Endothelial cell of umbilical vein (primary cell): ENCODE data around the gene SLCO4C1. TPM values are rescaled to one million over a fixed set of nuclear protein-coding genes. Genes with fewer than 3 reads are reported as not detected.

Source experiments
- BruUV-seq: library from RNA; stranded (reverse); fragments of 400-500 nt; replicated peaks from 2 replicates; lab custom pipeline; 2021; lab: Mats Ljungman, UMichigan
- CTCF ChIA-PET: fragments of 300-600, 350-600 bp; sonication (Branson Sonifier 250); formaldehyde crosslinking; loops from one replicate; lab custom pipeline; 2021; ENCODE audit warnings: antibody characterized with exemption, inconsistent platforms; lab: Charles Lee
- POLR2A ChIA-PET: fragments of 300-600, 350-600 bp; sonication (Branson Sonifier 250); formaldehyde crosslinking; loops from one replicate; lab custom pipeline; 2021; ENCODE audit warnings: antibody characterized with exemption, inconsistent platforms; lab: Charles Lee
- DNase-seq: peaks from one replicate; pipeline ENCODE4 v3.0.0-alpha.2; 2011; ENCODE audit warnings: low read depth, low spot score
- FAIRE-seq: peaks from 2 replicates; lab custom pipeline; 2011; peaks lifted over from hg19 to GRCh38; lab: Jason Lieb, UNC
- H2AFZ ChIP-seq: 2 replicates; pipeline ENCODE4 v1.6.0; 2012; ENCODE audit warnings: low read depth, low read length, control low read depth, inconsistent platforms
- H3K27ac ChIP-seq: 2 replicates; pipeline ENCODE4 v1.5.1; 2011; ENCODE audit warnings: low read depth, mild to moderate bottlenecking, control low read depth, low read length, moderate library complexity; ENCODE audit not compliant: insufficient read depth
- H3K27me3 ChIP-seq, 2 experiments: 2 replicates each; pipeline versions ENCODE4 v1.6.0 to v1.6.1; 2011; ENCODE audit warnings: low read length in 2 of 2, mixed read lengths in 1 of 2; ENCODE audit not compliant: control insufficient read depth in 2 of 2, insufficient read depth in 2 of 2
- H3K36me3 ChIP-seq, 2 experiments: 2 replicates in 1 of 2; 3 replicates in 1 of 2; pipeline ENCODE4 v1.5.1; 2011; ENCODE audit warnings: low read length in 2 of 2, mild to moderate bottlenecking in 1 of 2, moderate library complexity in 1 of 2; ENCODE audit not compliant: control insufficient read depth in 2 of 2, insufficient read depth in 2 of 2; ENCODE audit errors: extremely low read depth in 1 of 2
- H3K4me1 ChIP-seq: 3 replicates; pipeline ENCODE4 v1.5.1; 2011; ENCODE audit warnings: mild to moderate bottlenecking, low read length; ENCODE audit not compliant: control insufficient read depth, insufficient read depth; ENCODE audit errors: extremely low read depth
- H3K4me2 ChIP-seq: 2 replicates; pipeline ENCODE4 v1.6.1; 2011; ENCODE audit warnings: low read length, control low read depth, mixed read lengths; ENCODE audit not compliant: insufficient read depth
- H3K4me3 ChIP-seq, 3 experiments: fragments of 200-600 bp in 1 of 3; sonication (generic), shearing (Covaris generic) in 1 of 3; replicated peaks in 1 of 3; 2 replicates each; pipeline ENCODE4 v1.5.1; 2011 to 2016; ENCODE audit warnings: control low read depth in 3 of 3, low read length in 3 of 3, mild to moderate bottlenecking in 2 of 3, inconsistent platforms in 1 of 3, low read depth in 1 of 3, moderate library complexity in 1 of 3; ENCODE audit not compliant: insufficient read depth in 1 of 3
- H3K79me2 ChIP-seq: 2 replicates; pipeline ENCODE4 v1.6.0; 2012; ENCODE audit warnings: low read length, inconsistent platforms; ENCODE audit not compliant: control insufficient read depth, insufficient read depth
- H3K9ac ChIP-seq: replicated peaks from 2 replicates; pipeline ENCODE3; 2011; ENCODE audit warnings: low read length, control low read depth; ENCODE audit not compliant: insufficient read depth; ENCODE audit errors: extremely low read depth
- H3K9me1 ChIP-seq: replicated peaks from 3 replicates; pipeline ENCODE4 v1.6.0; 2011; ENCODE audit warnings: mild to moderate bottlenecking, low read length; ENCODE audit not compliant: control insufficient read depth, insufficient read depth; ENCODE audit errors: extremely low read depth
- H3K9me3 ChIP-seq: replicated peaks from 2 replicates; pipeline ENCODE4 v1.5.1; 2012; ENCODE audit warnings: low read length, inconsistent platforms; ENCODE audit not compliant: control insufficient read depth, insufficient read depth
- H4K20me1 ChIP-seq: replicated peaks from 2 replicates; pipeline ENCODE3; 2011; ENCODE audit warnings: mild to moderate bottlenecking, low read length; ENCODE audit not compliant: control insufficient read depth, insufficient read depth; ENCODE audit errors: extremely low read depth
- CTCF ChIP-seq, 2 donors: IDR thresholded peaks; 1 replicate in 1 of 2; 2 replicates in 1 of 2; pipeline ENCODE4 v1.5.1; 2011; ENCODE audit warnings: low read length in 2 of 2, mild to moderate bottlenecking in 2 of 2, moderate library complexity in 2 of 2, control low read depth in 1 of 2, inconsistent platforms in 1 of 2, low read depth in 1 of 2; ENCODE audit not compliant: insufficient read depth in 1 of 2; ENCODE audit errors: extremely low read depth in 1 of 2
- EZH2 ChIP-seq: IDR thresholded peaks from 2 replicates; pipeline ENCODE4 v1.6.1; 2012; ENCODE audit warnings: borderline replicate concordance, low read depth, mild to moderate bottlenecking, moderate library complexity, low read length, inconsistent platforms; ENCODE audit not compliant: severe bottlenecking
- FOS ChIP-seq: IDR thresholded peaks from 2 replicates; pipeline ENCODE4 v1.6.1; 2011; ENCODE audit warnings: mild to moderate bottlenecking, low read length, moderate library complexity, borderline replicate concordance; ENCODE audit not compliant: insufficient read depth
- GATA2 ChIP-seq: IDR thresholded peaks from 2 replicates; pipeline ENCODE4 v1.7.0; 2011; ENCODE audit warnings: low read depth, mild to moderate bottlenecking, moderate library complexity, mixed read lengths, low read length; ENCODE audit not compliant: insufficient read length, insufficient read depth
- JUN ChIP-seq: IDR thresholded peaks from 2 replicates; pipeline ENCODE4 v1.6.1; 2011; ENCODE audit warnings: borderline replicate concordance, low read depth; ENCODE audit not compliant: insufficient read length, insufficient read depth
- MAX ChIP-seq: IDR thresholded peaks from 2 replicates; pipeline ENCODE4 v1.6.1; 2011; ENCODE audit not compliant: insufficient read depth, insufficient read length
- MYC ChIP-seq: IDR thresholded peaks from one replicate; pipeline ENCODE4 v1.6.1; 2011; ENCODE audit warnings: mild to moderate bottlenecking, low read depth, low read length
- POLR2A ChIP-seq: IDR thresholded peaks from 2 replicates; pipeline ENCODE4 v1.6.1; 2012; ENCODE audit warnings: low read depth, mild to moderate bottlenecking, control low read depth, low read length
- POLR2AphosphoS5 ChIP-seq: IDR thresholded peaks from 2 replicates; pipeline ENCODE4 v1.6.1; 2012; ENCODE audit warnings: low read depth, mild to moderate bottlenecking, control low read depth, low read length, moderate library complexity; ENCODE audit not compliant: insufficient read depth
- dilution Hi-C: fragments of 300-500 bp; cut with MboI; formaldehyde crosslinking; loops from one replicate; pipeline ENCODE4 v1.15.0; 2019; ENCODE audit warnings: low sequenced_read_pairs; ENCODE audit not compliant: extremely low pct_ligation_motif_present
- intact Hi-C: fragments of 100-400 bp; cut with micrococcal nuclease; formaldehyde crosslinking; loops from one replicate; pipeline ENCODE4 v1.10.0; 2022
- polyA plus RNA-seq, 4 experiments: library from polyadenylated mRNA; depleted of rRNA in 3 of 4; stranded (reverse) in 3 of 4; unstranded in 1 of 4; fragments of >200 nt; gene quantifications; 2 replicates each; pipeline versions ENCODE4 v1.2.1 to v1.2.3, GENCODE V29; 2011 to 2012; ENCODE audit warnings: missing spikeins in 1 of 4
- total RNA-seq: library from RNA; stranded (reverse); gene quantifications from 2 replicates; pipeline ENCODE4 v1.2.3, GENCODE V29; 2021

SLCO4C1 gene
- total and polyA plus RNA-seq, 2 donors (not counting 3 experiments of a cell fraction or from before 2014, with no cell fraction given): 0.03 TPM; not detected in 1

- H3K4me3 ChIP-seq: no peak overlapping the region
- intact Hi-C loops (no loop called here), dilution Hi-C loops (no loop called here)
- H3K4me1 ChIP-seq: no peaks in the 10 kb centered on the region
- POLR2A ChIA-PET: no interaction called here
- no peak for TF ChIP-seq POLR2AphosphoS5
- TF ChIP-seq MAX: no peak
- no peak for TF ChIP-seq CTCF (IDR thresholded peaks at IDR 0.05; ENCODE audit: extremely low read depth in 1 of 2, insufficient read depth in 1 of 2, low read depth in 1 of 2, low read length in 2 of 2)
- TF ChIP-seq JUN: no peak
- TF ChIP-seq POLR2A: no peak
- TF ChIP-seq EZH2: no peak
- no peak for TF ChIP-seq FOS
- no peak for TF ChIP-seq GATA2
- no peak for TF ChIP-seq MYC
- FAIRE-seq: no peak
- H3K9me1 ChIP-seq: no peaks in the 10 kb centered on the region
- H3K4me2 ChIP-seq: no peak overlapping the region
- no peak for DNase-seq
- H3K9me3 ChIP-seq: peaks cover 2% of the 10 kb centered on the region
- CTCF ChIA-PET: no interaction called here
- no peaks in the 10 kb centered on the region for H3K36me3 ChIP-seq
- no TSS peak for BruUV-seq
- H3K27ac ChIP-seq: no peak overlapping the region
- no peak overlapping the region for H2AFZ ChIP-seq
- no peaks in the 10 kb centered on the region for H4K20me1 ChIP-seq
- H3K27me3 ChIP-seq: no peaks in the 10 kb centered on the region
- H3K9ac ChIP-seq: no peak overlapping the region
- no peaks in the 10 kb centered on the region for H3K79me2 ChIP-seq
Observed at GRCh38 chr5:102341681-102342288, 45.7 kb upstream of the SLCO4C1 start.
